GM19324 (cell line): ENCODE measurements around the gene PTCHD1.

Source experiments
- ATAC-seq: cut with Tn5 transposase; IDR thresholded peaks from one replicate; pipeline ENCODE4 v1.9.1; 2021; ENCODE audit warnings: mild to moderate bottlenecking, moderate library complexity; ENCODE audit not compliant: unreplicated experiment, low FRiP score

PTCHD1 gene

DNA sequence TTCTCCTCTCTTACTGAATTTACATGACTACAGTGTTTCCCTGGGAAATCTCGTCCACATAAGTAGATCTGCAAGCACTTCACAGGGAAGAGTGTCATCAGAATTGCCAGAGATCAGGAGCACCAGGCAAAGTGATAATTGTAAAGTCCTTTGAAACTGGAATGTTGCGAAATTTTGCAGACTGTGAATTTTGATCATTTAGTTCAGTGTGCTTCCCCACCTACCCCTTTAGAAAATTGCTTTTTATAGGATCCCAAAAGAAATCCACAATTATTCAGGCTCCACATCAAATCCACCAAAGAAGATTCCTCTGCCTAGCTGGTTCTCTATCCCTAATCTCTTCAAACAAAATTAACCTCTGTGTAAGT, 10.2 kb downstream of the PTCHD1 start:
- no peak for ATAC-seq

DNA sequence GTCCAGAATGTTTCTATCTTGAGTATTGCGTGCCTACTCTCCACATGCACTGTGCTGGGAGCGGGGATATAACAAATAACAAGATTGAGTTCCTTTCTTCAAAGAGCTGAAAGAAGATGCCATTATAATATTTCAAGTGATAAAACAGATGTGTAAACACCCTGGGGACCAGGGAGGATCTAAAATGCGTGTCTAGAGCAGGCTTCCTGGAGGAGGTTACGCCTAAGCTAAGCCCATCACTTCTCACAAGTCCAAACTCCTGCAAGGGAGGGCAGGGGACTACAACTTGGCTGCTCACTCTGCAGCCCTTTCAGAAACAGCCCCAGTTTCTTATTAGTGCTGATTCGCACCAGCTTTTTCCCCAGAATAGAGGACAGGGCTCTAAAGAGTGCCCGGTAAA, 21.5 kb downstream of the PTCHD1 start:
- ATAC-seq, result no peak

DNA sequence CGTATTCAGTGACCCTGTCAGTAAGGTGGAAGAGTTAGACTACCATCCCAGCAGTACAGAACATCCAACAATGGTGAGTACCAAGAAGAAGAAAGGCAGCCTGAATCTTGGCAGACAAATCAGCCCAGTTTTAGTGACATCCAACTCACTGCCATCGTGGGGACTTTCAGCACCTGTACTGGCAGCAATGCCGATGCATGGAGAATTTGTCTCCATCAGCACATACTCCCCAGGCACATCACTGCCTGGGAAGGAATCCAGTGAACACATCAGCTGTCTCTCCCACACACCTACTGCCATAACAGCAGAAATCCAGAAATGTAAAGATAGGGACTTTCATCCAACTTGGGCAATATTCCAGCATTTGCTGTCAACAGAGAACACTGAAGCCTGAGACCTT, 29.8 kb downstream of the PTCHD1 start:
- ATAC-seq, result no peak

DNA sequence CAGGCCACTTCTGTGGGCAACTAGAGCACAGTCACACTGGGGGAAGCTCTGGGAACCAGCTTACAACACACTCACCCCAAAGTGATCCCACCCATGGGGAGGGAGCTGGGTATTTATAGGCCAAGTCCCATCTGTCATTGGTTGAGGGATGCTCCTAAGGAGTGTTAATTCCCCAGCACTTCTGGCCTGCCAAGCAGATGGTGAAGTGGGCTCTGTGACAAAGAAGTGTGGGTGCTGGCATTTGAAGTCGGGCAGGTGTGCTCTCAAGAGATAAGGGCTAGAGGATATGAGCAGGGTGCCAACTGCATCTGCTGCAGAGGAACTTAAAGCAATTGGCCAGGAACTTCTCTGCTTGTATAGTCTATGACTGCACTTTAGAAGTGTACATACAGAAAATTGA, 30.9 kb downstream of the PTCHD1 start:
- no peak for ATAC-seq

DNA sequence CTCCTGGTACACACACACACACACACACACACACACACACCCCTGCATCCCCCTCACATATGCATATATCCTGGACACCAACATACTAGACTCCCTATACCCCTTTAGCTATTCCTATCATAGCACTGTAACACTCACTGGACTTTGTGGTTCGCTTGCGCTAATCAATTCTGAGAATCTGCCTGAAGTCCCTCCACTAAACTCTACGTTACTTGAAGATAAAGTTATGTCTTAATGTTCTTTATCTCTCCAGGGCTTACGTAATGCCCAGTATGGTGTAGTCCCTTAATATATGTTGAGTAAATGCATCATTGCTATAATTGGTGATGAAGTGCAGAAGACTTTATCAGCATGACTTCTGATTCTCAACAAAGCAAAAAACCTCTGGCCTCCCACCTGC, 32.3 kb downstream of the PTCHD1 start:
- no peak for ATAC-seq

DNA sequence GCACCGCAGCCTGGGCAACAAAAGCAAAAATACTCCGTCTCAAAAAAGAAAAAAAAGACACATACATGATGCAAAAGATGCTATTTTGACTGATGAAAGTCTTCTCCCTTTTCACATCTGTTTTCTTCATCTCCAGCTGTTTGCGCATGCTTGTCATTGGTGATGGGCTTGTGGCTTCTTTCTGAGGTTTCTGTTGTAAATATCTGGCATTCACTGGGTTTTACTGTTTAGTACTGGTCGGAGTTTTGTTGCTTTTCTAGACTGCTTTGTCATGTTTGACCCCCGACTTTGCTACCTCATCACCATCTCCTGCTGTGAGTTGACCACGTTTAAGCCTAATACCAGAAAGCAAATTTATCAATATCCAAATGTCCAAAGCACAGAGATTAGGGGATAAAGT, 34.4 kb downstream of the PTCHD1 start:
- ATAC-seq, result no peak

DNA sequence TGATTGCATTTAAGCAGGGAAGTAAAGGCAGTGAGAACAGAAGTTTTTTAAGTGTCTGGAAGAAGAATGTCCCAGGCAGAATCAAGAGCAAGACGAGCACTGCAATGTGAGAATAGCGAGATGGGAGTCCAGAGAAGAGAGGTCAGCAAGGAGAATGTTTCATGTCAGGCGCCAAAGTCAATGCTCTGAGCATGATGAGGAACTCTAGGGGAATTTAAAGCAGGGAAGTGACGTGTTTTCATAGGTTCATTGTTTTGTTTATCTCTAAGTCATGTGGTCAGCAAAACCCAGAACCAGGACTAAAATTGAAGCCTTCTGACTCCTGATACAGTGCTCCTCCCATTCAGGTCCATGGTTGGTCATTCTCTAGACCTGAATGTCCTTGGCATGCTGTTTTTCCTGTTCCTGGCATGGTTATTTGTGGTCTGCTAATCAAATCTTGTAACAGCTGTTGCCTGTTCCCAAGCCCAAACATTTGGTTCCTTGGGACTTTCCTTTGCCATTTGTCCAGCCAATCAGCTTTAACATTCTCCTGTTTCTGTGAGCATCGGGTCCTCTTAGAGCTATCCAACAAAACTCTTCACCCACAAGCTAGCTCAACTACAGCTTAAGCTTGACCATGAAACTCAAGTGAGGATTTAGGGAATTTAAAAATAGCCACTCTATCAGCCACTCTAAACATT, 37.7 kb downstream of the PTCHD1 start:
- no peak for ATAC-seq

DNA sequence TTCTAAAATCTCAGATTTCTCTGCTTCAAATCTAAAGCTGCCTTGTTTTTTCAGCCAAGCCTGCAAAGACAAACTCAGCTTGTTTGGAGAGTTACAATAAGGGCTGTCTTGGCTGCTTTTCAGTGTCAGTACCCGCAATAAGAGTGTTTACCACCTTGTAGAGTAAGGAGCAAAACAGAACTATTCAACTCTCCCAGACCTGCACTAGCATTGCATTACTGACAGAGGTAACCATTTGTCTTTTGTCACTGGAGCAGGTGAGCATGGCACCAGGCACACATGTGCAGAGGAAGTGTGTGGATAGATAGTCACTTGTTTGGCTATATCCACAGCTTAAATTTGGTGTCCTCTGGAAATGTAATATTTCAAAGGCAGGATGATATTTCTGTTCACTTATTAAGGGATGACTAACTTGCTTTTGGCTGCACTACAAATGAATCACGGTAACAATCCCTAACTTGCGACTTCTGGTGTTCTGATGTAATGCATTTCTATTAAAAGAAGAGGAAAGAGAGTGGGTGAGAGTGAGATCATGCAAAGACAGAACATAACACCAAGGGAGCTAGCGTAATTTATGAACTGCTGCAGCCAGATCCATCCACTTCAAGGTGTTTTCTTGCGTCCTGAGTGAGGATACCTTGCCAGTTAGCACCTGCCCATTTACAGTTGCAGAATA, 38.6 kb downstream of the PTCHD1 start:
- no peak for ATAC-seq

DNA sequence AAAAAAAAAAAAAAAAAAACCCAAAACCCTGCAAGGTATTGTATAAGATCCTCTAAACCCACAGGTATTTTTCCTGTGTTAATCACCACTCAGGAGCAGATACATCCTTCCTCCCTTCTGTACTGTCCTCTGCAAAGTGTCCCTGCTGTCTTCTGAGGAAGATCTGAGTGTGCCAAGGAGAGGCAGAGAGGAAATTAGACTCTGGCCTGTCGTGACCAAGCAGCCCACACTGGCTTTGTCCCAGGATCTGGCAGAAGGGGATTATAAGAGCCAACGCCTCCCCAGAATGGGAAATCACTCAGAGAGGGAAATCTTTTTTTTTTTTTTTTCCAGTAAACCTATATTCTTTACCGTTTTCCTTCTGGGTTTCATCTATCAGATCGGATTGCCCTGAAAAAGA, 39.6 kb downstream of the PTCHD1 start:
- ATAC-seq, result no peak

DNA sequence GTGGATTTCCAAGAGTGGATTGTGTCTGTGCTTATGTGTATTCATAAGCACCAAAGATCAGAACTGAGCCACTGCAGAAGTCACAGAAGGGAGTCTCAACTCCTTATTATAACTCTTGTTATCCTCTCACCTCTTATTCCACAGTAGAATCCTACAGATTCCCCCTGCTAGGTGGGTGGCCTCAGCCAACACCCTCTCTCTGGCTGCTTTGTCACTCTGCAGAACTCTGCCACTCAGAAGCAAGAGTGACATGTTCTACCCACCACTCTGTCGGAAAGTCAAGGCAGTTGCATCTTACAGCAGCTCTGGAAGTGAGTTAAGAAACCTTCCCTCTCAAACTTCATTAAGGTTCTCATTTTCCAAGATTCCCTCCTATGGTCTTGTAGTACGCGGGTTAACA, 41.9 kb downstream of the PTCHD1 start:
- ATAC-seq, result no peak

DNA sequence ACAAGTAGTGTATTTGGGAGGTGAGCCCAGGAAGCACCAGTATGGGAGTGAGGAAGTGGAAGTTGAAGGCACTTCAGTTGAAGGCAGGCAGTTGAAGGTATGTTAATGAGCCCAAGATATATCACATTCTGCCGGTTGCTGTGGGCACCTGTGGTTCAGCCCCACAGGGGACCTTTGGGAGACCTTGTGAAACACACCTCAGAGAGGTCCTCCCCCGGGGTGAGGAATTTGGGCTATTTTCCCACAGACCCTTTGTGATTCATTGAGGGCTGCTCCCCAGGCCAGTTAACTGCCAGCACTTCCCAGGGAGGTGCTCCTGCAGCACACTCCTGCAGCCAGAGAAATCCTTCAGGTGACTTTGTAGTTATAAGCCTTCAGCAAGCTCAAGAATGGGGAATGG, 45.9 kb downstream of the PTCHD1 start:
- no peak for ATAC-seq

DNA sequence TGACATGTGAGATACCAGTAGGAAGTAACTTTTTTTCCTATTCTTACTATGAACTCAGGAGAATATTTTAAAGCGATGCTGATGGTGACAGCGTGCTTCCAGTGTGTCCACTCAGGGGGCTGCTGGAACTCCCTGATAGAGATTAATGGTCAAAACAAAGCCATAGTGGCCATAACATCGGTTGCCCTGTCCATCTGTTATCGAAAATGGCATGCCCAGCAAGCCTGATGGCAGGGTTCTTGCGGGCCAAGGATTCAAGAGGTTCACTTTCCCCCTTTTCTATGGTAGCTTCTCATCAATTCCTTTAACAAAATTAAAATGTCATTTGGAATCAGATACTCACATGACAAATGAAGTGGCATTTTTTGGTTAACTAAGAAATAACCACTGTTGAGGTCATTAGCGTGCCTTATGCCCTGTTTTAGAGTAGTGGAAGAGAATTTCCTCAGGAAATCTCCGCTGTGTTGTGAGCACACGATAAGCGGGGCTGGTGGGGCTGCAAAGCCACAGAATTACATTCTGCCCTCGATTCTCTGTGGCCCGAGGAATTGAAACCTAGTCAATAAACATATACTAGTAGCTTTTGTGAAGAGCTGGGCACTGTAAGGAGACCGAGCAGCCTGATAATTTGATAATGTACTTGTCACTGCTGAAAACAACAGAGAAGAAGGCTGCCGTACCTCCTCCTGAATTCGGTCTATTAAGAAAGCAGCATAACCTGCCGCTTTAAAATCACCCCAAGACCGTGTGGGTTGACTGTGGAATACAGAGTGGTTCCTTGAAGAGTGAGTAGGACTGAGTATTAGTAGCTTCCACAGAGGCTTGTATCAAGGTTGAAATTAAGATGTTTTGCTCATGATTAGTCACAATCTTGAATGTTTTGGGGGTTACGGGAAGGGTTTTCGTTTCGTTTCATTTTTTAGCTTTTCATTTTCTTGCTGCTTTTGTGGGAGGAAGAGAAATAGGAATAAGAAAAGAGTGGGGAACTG, 46.7 kb downstream of the PTCHD1 start:
- no peak for ATAC-seq

DNA sequence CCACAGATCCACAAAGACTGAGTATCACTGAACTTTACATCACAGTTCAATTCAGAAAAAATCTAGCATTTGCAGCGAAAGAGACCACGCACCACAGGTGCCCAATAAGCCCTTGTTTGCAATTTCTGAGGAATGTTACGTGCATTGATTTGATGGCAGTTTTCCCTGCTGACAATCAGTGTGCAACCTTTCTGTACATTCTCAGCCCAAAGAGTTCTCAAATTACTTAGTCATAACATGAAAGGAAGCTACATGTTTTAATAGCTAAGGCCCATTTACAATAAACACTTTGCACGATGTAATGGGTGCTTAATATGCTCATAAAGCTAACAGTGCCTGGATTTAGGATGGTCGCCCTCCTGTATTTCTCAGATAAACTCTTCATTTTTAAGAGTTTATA, 47.9 kb downstream of the PTCHD1 start:
- no peak for ATAC-seq

DNA sequence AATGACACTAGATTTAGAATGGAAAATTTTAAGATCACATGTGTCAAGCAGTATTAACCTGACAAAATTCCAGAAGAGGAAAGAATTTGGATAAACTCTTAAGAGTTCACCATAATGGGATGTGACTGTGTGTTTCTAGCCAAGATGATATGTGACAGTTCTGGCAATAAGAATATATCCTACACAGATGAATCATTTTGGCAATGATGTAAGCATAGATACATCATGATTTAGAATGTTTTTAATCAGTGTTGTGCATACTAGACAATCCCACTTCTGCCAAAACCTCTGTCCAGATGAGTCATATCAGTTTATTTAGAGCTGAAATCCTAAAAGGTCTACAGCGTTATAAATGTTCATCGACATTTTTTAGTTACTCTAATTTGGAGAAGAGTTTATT, 48.8 kb downstream of the PTCHD1 start:
- no peak for ATAC-seq

DNA sequence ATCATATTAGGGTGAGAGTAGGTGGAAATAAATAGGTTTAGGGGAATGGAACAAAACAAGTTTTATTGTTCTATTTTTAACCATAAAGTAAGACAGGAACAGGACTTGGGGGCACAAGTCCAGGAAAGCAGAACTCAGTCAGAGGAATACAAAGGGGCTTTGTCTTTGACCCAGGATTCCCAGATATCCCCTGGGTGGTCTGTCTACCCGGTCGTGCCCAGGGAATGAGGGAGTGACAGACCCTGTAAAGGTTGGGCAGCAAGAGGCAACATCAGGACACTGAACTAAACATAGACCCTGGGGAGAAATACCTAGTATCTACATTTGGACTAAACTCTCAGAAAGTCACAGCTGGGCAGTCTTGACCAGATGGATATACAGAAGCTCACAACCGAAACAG, 50.6 kb downstream of the PTCHD1 start:
- no peak for ATAC-seq

DNA sequence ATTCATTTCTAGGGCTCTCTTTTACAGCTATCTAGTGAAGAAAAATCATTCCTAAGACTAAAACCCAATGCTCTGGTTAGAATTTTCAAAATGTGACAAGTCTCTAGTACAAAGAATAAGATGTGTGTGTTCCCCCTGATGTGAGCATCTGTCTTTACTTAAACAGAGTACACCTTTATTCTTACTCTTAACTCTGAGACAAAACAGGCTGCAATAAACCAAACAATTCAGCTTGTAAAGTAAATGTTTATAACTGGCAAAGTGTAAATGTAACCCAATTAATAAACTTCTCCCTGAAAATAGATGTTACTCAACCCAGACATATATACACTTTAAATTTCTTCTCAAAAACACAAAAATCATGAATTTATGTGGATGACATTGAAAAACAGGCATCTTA, 51.6 kb downstream of the PTCHD1 start:
- no peak for ATAC-seq

DNA sequence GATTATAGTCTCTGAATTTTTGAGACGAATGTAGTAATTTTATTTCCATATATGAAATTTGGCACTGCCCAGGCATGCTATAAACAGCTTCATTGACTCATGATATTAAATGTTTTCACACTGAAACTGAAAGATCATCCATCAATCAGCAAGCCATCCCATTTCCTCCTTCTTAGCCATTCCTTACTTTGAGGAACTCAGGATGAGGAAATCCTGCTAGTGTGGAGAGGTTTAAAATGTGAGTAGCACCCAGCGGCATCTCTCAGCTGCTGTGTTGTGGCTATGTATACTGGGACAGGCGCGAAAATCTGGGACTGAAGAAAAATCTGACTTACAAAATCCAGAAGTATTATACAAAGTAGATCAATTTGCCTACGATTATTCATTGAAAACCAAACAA, 52.1 kb downstream of the PTCHD1 start:
- ATAC-seq, result no peak

DNA sequence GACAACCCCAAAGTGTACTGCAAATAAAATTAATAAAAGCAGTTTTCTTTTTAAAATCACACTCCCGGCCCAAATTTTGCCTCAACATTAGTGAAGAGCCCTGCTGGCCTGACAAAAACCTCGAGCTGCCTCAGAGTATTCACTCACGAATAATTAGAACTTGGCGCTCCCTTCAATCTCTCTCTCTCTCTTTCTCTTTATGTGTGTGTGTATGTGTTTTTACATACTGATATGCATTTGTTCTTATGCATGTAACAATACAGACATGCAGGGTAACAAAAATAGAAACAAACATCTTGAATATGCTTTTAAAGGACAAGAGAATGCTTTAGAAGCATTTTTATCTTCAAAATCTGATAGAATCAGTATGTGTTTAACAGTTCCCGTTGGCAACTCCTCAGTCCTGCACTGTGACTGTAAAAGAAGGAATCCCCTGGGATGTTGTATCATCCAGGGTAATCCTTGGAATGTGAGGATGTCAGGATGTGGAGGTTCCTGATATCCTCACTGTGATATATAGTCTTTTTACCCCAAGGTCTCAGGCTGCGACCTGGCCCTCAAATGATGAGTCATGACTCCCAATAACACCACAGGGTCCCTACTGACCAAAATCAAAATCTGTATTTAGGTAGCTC, 53.0 kb downstream of the PTCHD1 start:
- ATAC-seq, result no peak

DNA sequence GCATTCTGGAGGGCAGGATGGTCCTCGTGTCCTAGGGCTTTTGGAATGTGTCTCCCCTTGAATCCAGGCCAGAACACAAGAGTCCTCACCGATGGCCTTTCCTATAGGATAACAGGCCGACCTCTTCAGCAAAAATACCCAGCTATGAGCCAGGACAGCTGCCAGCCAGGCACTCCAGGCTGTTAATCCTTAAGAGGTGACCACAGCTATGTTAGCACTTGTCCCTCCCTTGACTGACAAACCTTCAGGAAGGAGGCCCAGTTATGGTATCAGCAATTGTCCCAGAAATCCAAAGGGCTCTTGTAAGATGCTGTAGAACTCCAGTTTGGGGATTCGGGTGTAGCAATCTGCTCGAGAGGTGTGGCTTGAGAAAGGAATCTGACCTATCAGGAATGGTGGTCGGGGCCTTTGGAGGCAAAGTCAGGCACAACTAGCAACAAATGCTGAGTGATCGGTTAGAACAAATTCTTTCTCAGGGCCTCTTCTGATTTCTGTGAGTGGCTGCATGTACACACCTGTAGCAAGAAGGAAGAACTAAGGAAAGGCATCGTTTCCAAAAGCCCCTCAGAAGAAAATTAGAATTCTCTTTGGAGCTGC, 54.6 kb downstream of the PTCHD1 start:
- no peak for ATAC-seq

DNA sequence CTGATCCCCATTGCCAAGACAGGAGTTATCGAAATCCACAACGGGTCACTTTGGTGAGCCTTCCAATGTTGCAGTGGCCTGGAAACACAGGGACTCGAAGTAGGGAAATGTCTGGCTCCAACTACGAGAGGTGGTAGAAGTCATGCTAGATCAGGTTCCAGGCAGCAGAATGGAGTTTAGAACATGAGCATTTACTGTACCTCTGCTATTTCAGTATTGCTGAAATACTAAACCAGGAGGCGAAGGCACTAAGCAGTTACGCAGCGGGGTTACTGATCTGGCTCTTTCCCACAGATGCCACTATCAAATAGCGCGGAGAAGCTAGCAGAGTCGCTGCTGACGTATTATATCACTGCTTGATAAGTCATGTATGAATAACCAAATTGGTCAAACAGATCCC, 56.3 kb downstream of the PTCHD1 start:
- ATAC-seq, result no peak

DNA sequence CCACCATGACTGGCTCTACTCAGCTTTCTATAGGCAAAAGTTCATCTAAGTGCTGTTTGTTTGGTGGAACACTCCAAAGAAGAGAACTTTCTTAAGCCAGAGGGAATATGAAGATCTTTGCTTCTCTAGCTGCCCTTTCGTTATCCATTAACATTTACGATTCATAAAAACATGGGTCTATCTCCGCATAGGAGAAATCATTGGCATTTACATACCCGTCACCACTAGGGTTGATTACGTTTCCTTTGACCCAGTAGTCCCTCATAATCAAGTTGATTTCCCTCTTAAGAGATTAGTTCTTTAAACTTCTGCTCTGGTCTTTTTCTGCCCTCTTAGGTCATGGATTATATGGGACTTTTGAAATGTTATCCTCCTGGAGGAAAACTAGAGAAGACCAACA, 57.5 kb downstream of the PTCHD1 start:
- ATAC-seq, result no peak
